ENCODE data around the gene BAIAP2L1. TPM values are rescaled to one million over a fixed set of nuclear protein-coding genes. Genes with fewer than 3 reads are reported as not detected.

Gene BAIAP2L1
- total and polyA plus RNA-seq, 2 experiments from 2014 or later = 24.1 to 38.3 TPM

DNA sequence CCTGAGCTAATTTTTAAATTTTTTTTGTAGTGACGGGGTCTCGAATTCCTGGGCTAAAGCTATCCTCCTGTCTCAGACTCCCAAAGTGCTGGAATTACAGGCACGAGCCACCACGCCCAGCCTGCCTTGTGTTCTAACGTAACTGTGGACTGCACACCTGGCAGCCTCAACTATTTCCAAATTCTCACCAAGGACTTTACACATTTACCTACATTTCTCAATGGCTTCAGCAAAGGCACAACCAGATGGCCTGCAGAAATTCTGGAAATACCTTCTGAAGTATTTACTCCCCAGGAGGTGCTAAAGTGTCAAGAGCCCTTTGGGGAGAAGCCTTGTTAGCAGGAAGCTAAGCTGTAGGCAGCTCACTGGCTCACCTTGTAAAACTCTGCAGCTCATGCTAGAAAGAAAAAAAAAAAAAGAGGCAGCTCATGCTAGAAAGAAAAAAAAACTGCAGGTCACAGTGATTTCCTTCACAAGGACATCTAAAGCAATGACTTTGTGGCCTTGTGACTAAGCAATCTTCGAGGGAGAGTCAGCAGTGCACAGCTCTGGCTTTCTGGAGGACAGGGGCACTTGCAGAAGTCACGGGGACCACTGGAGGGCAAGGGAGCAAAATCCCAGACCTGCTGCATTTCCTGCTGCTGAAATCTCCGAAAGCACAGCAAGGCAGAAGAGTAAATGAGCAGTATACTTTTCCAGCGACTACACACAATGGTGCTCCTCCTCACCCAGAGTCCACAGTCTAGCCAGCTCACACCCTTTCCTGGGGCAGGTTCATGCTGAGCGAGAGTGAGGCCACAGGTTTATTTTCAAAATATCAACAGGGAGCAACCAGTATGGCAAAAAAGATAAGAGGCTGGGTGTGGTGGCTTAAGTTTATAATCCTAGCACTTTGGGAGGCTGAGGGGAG lies 40.4 kb downstream of the BAIAP2L1 start:
- H3K4me1 Mint-ChIP-seq = peaks cover 33% of the 10 kb centered on the region
- Histone ChIP-seq H3K27ac (ENCODE audit: low read depth) (peak overlapping the region; percentile 90; the same call in 1 of the 2 replicates), H3K9me2 (ENCODE audit: insufficient read depth) (no peaks in the 10 kb centered on the region), H3K79me2 (replicated peaks; ENCODE audit: insufficient read depth) (peaks cover 2% of the 10 kb centered on the region; the same call in 1 of the 2 replicates), H2AFZ (no peak overlapping the region), H3K36me3 (ENCODE audit: insufficient read depth) (no peaks in the 10 kb centered on the region), H4K20me1 (replicated peaks; ENCODE audit: insufficient read depth) (peaks cover 14% of the 10 kb centered on the region; the same call in 1 of the 2 replicates), H3K4me2 (no peak overlapping the region), H3F3A (replicated peaks; ENCODE audit: low read depth) (no peaks in the 10 kb centered on the region; the same call in 1 of the 2 replicates), H3K4me3 (no peak overlapping the region), H3K27me3 (ENCODE audit: insufficient read depth) (no peaks in the 10 kb centered on the region), H3K4me1 (ENCODE audit: insufficient read depth) (peaks cover 26% of the 10 kb centered on the region)
- DNase-seq (ENCODE audit: low spot score) (peak; percentile 58), ATAC-seq (peak; percentile 76)
- peak overlapping the region; percentile 96 for H3K27ac Mint-ChIP-seq
- no peaks in the 10 kb centered on the region for H3K9me3 Mint-ChIP-seq
- H3K27me3 Mint-ChIP-seq (ENCODE audit: insufficient read depth, low read depth, poor library complexity) = no peaks in the 10 kb centered on the region
- TF ChIP-seq ZNF331 (CRISPR knock-in tag; IDR thresholded peaks at IDR 0.05; ENCODE audit: low read depth) (no peak), EZH2 (IDR thresholded peaks at IDR 0.05; ENCODE audit: low read depth, unreplicated experiment) (no peak)
- TF ChIP-seq, protein P1, sequence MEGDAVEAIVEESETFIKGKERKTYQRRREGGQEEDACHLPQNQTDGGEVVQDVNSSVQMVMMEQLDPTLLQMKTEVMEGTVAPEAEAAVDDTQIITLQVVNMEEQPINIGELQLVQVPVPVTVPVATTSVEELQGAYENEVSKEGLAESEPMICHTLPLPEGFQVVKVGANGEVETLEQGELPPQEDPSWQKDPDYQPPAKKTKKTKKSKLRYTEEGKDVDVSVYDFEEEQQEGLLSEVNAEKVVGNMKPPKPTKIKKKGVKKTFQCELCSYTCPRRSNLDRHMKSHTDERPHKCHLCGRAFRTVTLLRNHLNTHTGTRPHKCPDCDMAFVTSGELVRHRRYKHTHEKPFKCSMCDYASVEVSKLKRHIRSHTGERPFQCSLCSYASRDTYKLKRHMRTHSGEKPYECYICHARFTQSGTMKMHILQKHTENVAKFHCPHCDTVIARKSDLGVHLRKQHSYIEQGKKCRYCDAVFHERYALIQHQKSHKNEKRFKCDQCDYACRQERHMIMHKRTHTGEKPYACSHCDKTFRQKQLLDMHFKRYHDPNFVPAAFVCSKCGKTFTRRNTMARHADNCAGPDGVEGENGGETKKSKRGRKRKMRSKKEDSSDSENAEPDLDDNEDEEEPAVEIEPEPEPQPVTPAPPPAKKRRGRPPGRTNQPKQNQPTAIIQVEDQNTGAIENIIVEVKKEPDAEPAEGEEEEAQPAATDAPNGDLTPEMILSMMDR (conservative IDR thresholded peaks at IDR 0.05; ENCODE audit: low read depth in 2 of 2) = peak in 1 of 2 experiments; percentile 23; a peak in 1 of 4 replicates
- TF ChIP-seq, protein P2, sequence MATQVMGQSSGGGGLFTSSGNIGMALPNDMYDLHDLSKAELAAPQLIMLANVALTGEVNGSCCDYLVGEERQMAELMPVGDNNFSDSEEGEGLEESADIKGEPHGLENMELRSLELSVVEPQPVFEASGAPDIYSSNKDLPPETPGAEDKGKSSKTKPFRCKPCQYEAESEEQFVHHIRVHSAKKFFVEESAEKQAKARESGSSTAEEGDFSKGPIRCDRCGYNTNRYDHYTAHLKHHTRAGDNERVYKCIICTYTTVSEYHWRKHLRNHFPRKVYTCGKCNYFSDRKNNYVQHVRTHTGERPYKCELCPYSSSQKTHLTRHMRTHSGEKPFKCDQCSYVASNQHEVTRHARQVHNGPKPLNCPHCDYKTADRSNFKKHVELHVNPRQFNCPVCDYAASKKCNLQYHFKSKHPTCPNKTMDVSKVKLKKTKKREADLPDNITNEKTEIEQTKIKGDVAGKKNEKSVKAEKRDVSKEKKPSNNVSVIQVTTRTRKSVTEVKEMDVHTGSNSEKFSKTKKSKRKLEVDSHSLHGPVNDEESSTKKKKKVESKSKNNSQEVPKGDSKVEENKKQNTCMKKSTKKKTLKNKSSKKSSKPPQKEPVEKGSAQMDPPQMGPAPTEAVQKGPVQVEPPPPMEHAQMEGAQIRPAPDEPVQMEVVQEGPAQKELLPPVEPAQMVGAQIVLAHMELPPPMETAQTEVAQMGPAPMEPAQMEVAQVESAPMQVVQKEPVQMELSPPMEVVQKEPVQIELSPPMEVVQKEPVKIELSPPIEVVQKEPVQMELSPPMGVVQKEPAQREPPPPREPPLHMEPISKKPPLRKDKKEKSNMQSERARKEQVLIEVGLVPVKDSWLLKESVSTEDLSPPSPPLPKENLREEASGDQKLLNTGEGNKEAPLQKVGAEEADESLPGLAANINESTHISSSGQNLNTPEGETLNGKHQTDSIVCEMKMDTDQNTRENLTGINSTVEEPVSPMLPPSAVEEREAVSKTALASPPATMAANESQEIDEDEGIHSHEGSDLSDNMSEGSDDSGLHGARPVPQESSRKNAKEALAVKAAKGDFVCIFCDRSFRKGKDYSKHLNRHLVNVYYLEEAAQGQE (IDR thresholded peaks at IDR 0.05; ENCODE audit: unreplicated experiment) = no peak
- 0 out of 3 replicates have a peak overlapping the region, but pooled peaks have one; percentile 14 for H3K4me3 Mint-ChIP-seq
- peaks cover 24% of the 10 kb centered on the region; the same call in 2 of the 3 replicates for H3K36me3 Mint-ChIP-seq (ENCODE audit: low read depth)

DNA sequence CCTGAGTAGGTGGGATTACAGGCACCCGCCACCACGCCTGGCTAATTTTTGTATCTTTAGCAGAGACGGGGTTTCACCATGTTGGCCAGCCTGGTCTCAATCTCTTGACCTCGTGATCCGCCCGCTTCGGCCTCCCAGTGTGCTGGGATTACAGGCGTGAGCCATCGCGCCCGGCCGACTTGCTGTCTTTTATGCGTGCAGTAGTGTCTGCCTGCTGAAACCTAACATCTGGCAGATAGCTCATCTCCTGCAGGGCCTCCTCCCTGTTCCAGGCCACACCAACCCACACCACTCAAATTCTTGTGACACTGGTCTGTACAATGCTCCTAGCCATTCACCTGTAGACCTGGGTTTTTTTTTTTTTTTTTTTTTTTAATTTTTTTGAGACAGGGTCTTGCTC lies 41.5 kb downstream of the BAIAP2L1 start:
- no peak overlapping the region for H3K27ac ChIP-seq (ENCODE audit: low read depth)
- H4K20me1 ChIP-seq (replicated peaks; ENCODE audit: insufficient read depth) = peaks cover 11% of the 10 kb centered on the region; the same call in 1 of the 2 replicates
- TF ChIP-seq EZH2phosphoT487 (IDR thresholded peaks at IDR 0.05; ENCODE audit: unreplicated experiment) (no peak), ZNF114 (CRISPR knock-in tag; IDR thresholded peaks at IDR 0.05) (no peak), STAT1 (IDR thresholded peaks at IDR 0.05; ENCODE audit: unreplicated experiment) (no peak)
- TF ChIP-seq, protein P2 (IDR thresholded peaks at IDR 0.05; ENCODE audit: unreplicated experiment) = no peak

More for the DNA sequence above, 41.5 kb downstream of the BAIAP2L1 start:
- H3K4me3 Mint-ChIP-seq = no peak overlapping the region
- no peak overlapping the region for H3K4me2 ChIP-seq
- H3K4me1 ChIP-seq (ENCODE audit: insufficient read depth) = peaks cover 28% of the 10 kb centered on the region
- no peaks in the 10 kb centered on the region for H3K36me3 ChIP-seq (ENCODE audit: insufficient read depth)
- no peak for ATAC-seq
- no peaks in the 10 kb centered on the region for H3K9me2 ChIP-seq (ENCODE audit: insufficient read depth)
- no peaks in the 10 kb centered on the region for H3K9me3 Mint-ChIP-seq
- no peak overlapping the region for H2AFZ ChIP-seq
- H3K79me2 ChIP-seq (replicated peaks; ENCODE audit: insufficient read depth) = peaks cover 2% of the 10 kb centered on the region; the same call in 1 of the 2 replicates
- no peaks in the 10 kb centered on the region for H3K27me3 Mint-ChIP-seq (ENCODE audit: insufficient read depth, low read depth, poor library complexity)
- H3K36me3 Mint-ChIP-seq (ENCODE audit: low read depth) = peaks cover 30% of the 10 kb centered on the region
- DNase-seq (ENCODE audit: low spot score) = no peak
- no peaks in the 10 kb centered on the region; the same call in 1 of the 2 replicates for H3F3A ChIP-seq (replicated peaks; ENCODE audit: low read depth)
- H3K4me3 ChIP-seq = no peak overlapping the region
- peaks cover 36% of the 10 kb centered on the region for H3K4me1 Mint-ChIP-seq
- H3K27me3 ChIP-seq (ENCODE audit: insufficient read depth) = no peaks in the 10 kb centered on the region
- H3K27ac Mint-ChIP-seq = no peak overlapping the region

All from GM23338 (cell line).